Retinal pigment epithelial cell (primary cell): ENCODE data around the gene EPHA3.

Experiments used
- DNase-seq: peaks from one replicate; pipeline ENCODE4 v3.0.0-alpha.2; 2010; ENCODE audit warnings: low read depth
- H3K4me3 ChIP-seq: 2 replicates; pipeline ENCODE4 v1.5.1; 2011; ENCODE audit warnings: mild to moderate bottlenecking, low read length, control low read depth, moderate library complexity
- CTCF ChIP-seq: conservative IDR thresholded peaks from 2 replicates; pipeline ENCODE4 v1.5.1; 2011; ENCODE audit warnings: low read depth, low read length, control low read depth, inconsistent platforms

The EPHA3 gene

GRCh38 chr3:89362496-89362895 is 255.1 kb downstream of the EPHA3 start:
- no peak overlapping the region for H3K4me3 ChIP-seq
- no peak for TF ChIP-seq CTCF
- no peak for DNase-seq

- no peak for DNase-seq
- TF ChIP-seq CTCF: no peak
Observed at GRCh38 chr3:89363171-89363570, 255.8 kb downstream of the EPHA3 start.

GRCh38 chr3:89364314-89364713 is 256.9 kb downstream of the EPHA3 start:
- no peak overlapping the region for H3K4me3 ChIP-seq
- TF ChIP-seq CTCF: no peak
- DNase-seq: no peak

More at GRCh38 chr3:89363171-89363570, 255.8 kb downstream of the EPHA3 start:
- no peak overlapping the region for H3K4me3 ChIP-seq

GRCh38 chr3:89367166-89367565 is 259.7 kb downstream of the EPHA3 start:
- H3K4me3 ChIP-seq: no peak overlapping the region
- DNase-seq: no peak
- no peak for TF ChIP-seq CTCF

GRCh38 chr3:89368846-89369245 is 261.4 kb downstream of the EPHA3 start:
- TF ChIP-seq CTCF: no peak
- no peak overlapping the region for H3K4me3 ChIP-seq
- no peak for DNase-seq

GRCh38 chr3:89372456-89372855 is 265.0 kb downstream of the EPHA3 start:
- H3K4me3 ChIP-seq: no peak overlapping the region
- DNase-seq: no peak
- TF ChIP-seq CTCF: no peak

- no peak for TF ChIP-seq CTCF
- DNase-seq: no peak
- no peak overlapping the region for H3K4me3 ChIP-seq
Observed at GRCh38 chr3:89373434-89373833, 266.0 kb downstream of the EPHA3 start.
